GM21723 (cell line): ENCODE data around the gene DCBLD2.
"Not testable (repeated sequence)": the region's sequence is repeated elsewhere in the genome, so short reads cannot be mapped to it uniquely, and the experiment has no call there.

ENCODE experiments used
- ATAC-seq: cut with Tn5 transposase; IDR thresholded peaks from one replicate; pipeline ENCODE4 v1.9.1; 2021; ENCODE audit warnings: mild to moderate bottlenecking, moderate library complexity; ENCODE audit not compliant: unreplicated experiment

The DCBLD2 gene

DNA sequence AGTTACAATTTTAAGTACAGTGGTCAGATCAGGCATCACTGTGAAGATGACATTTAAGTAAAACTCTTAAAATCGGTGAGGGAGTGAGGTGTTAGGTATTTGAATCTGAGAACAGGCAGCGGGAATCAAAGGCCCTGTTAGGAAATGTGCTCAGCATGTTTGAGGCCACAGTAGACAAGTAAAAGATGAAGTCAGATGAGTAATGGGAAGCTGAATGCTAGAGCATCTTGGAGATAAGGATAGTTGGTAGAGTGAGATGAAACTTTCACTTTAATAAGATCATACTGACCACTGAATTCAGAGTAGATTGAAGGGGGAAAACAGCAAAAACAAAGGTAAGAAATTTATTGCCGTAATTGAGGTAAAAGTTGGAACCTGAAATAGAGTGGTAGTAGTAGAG, 61.6 kb downstream of the DCBLD2 start:
- ATAC-seq = no peak

DNA sequence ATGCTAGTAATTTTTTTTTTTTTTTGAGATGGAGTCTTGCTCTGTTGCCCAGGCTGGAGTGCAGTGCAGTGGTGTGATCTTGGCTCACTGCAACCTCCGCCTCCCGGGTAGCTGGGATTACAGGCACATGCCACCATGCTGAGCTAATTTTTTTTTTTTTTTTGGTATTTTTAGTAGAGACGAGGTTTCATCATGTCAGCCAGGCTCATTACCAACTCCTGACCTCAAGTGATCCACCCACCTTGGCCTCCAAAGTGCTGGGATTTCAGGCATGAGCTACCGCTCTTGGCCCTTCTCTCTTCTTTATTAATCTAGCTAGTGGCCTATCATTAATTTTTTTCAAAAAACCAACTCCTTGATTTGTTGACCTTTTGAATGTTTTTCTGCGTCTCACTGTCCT, 70.4 kb downstream of the DCBLD2 start:
- ATAC-seq = not testable (repeated sequence)

DNA sequence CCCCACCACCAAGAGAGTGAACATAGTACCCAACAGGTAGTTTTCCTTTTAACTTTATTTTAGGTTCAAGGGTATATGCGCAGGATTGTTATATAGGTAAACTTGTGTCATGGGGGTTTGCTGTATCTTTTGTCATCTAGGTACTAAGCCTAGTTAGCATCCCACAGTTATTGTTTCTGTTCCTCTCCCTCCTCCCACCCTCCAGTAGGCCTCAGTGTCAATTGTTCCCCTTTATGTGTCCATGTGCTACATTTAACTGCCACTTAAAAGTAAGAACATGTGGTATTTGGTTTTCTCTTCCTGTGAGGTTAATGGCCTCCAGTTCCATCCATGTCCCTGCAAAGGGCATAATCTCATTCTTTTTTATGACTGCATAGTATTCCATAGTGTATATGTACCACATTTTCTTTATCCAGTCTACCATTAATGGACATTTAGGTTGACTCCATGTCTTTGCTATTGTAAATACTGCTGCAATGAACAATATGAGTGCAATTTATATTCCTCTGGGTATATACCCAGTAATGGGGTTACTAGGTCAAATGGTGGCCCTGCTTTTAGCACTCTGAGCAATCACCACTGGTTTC, 72.2 kb downstream of the DCBLD2 start:
- ATAC-seq = no peak

DNA sequence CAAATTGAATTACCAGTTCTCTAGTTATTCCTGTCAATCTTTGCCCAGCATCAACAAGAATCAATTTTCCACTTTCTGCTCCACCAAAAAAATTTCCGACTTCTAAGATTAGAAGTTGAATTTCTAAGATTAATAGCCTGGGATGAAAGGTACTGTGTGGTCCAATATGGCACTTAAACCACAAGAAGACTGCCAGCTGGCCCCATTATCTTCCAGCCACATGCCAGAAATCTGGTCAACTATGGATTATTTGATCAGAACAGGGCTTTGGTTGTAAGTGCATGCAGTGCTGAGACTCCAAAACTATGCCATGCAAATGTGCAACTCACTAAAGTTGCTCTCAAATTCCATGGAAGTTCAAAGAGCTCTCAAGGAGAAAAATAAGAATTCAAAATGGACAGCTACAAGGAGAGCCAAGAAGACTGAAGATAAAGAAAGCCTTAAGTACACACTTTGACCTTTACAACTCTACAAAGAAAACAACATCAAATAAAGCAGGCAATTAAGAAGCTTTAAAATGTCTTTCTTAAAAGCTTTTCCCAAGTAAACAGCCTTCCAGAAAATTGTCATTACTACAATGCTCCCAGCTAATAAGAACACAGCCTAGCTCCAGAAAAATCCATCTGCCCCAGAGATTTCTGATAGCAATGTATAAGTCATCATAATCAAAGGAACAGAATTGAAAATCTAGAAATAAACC, 74.1 kb downstream of the DCBLD2 start:
- ATAC-seq = no peak

DNA sequence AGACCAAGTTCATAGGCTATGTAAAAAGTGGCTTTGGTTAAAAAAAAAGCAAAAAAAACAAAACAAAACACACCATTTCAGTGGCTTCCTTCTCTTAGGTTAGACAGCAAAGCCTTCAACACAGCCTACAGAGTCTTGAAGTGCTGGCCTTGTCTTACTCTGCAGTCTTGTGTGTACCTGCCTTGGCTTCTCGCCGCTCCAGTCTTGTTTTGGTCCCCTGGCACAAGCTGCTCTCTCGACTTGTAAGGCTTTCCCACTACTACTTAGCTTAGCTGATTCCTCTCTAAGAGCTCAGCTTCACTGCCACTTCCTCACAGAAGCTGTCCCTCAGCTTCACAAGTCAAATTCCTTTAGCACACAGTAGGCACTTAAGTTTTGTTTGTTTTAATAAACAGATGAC, 75.4 kb downstream of the DCBLD2 start:
- ATAC-seq = no peak

DNA sequence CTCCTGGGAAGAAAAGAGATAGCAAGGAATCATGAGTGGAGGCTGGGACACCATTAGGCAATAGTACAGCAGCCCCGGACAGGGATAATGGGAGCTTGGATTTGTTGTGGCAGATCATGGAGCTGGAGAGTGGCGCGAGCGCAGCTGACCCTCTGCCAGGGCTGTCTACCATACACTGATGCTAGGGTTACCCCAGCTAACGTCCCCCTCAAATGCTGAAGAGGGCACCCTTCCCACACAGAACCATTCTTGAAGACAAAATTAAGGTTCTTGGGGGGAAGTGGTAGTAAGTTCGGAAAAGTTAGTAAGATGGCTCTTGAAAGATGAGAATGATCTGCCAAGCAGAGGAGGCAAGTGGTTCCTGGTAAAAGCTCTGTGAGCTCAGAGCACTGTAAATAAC, 77.2 kb downstream of the DCBLD2 start:
- no peak for ATAC-seq

DNA sequence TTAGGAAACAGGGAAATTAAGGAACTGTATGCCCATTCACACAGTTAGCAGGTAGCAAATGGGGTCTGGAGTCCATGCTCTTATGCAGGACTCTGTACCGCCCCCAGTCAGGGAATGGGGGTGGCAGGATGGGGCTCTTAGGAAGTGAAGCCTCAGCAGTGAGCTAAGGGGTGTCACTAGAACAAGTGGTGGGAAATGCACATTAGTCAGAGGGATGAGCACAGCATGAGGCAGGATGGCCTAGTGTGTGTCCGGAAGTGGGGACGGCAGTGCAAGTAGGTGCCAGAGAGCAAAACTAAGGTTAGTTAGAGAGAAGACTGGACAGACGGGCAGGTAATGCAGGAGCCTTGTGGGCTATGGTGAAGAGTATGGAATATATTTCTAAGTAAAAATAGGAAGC, 77.7 kb downstream of the DCBLD2 start:
- no peak for ATAC-seq

DNA sequence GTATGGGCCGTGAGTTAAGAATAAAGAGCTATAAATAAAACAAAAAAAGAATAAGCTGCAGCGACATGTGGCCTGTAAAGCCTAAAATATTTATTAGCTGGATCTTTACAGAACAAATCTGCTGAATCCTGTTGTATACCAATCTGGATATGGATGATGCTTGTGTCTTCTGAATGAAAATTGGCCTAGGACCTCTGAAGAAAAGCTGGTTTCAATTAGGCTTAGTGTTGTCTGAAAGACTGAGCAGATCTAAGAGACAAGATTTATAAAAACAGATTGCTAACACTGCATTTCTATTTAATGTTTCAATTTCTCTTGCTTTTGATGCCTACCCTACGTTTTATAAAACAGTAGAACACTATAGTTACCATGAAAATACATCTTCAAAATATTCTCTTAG, 80.4 kb downstream of the DCBLD2 start:
- ATAC-seq = no peak

DNA sequence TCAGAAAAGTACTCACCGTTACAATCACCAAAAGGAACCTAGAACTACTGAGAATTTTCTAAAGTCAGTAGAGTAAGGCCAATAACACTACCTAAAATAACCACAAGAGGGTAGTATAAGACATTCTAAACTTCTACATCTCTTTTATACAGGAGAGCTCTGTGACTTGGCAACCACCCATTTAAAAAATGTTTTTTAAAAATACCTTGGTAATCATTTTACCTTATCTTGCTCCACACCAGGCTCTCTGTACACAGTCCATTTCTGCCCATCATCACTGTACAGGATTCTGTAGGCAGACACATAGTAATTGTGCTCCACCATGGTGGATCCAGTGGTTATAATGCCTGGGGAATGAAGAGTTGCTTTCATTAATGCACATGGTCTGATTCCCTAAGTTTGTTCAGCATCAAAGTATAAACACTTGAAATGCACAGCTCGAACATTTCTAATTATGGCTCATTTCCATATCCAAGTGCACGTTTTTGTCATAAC, 83.9 kb downstream of the DCBLD2 start:
- peak; percentile 81 for ATAC-seq

DNA sequence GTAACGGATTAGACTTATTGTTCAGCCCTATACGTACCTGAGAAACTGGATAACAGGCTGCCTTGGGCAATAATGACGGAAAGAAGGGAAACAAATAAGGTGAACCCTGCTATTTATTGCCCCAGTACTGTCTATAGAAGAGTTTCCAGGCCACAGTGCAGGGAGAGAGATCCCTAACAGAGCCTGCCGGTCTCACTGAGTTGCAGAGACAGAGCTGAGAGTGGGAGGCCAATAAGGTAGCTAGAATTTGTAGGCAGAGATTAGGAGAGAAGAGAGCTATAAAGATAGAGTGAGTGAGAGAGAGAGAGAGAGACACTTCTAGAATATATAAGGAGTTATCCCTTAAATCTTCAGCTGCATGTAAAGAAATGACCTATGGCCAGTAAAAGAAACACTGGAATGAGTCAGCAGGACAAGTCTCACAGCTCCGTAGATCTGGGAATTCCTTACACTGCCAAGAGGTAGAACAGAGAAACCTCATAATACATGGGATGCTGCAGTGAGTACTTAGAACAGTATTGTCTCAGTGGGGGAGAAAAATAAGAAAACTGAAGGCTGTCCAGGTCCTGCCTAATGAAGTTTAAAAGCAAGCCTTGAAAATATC, 86.6 kb downstream of the DCBLD2 start:
- ATAC-seq = no peak

DNA sequence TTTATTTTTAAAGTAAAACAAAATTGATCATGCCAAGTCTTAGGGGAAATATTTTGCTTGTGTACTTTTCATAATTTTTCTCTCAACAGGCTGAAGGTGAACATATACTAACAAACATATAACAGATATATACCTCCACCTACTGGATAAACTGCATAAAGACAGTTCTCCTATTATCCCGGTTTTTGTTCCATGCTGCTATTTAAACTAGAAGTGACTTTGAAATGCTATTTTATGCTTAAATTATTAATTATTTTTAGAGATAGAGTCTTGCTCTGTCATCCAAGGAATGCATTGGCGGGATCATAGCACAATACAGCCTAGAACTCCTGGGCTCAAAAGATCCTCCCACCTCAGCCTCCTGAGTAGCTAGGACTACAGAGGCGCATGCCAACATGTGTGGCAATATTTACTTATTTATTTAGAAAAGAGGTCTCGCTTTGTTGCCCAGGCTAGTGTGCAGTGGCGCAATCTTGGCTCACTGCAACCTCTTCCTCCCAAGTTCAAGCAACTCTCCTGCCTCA, 88.6 kb downstream of the DCBLD2 start:
- peak; percentile 66 for ATAC-seq

DNA sequence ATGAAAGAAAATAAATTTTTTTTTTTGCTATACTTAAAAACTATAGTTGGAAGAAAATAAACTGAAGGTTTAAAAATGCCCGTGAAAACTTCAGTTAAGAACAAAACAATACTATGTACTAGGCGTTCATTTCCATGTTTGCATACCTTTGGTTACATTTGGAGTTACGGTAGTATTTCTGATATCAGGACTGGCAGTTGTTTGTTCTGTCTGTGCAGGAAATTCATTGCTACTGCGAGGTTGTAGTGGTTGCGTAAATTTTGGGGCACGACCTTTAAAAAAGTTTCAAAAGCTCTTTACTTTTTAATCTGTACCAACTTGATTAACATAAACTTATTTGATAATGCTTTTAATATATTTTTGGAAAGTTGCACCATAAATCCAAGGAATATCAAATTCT, 90.4 kb downstream of the DCBLD2 start:
- ATAC-seq = no peak

DNA sequence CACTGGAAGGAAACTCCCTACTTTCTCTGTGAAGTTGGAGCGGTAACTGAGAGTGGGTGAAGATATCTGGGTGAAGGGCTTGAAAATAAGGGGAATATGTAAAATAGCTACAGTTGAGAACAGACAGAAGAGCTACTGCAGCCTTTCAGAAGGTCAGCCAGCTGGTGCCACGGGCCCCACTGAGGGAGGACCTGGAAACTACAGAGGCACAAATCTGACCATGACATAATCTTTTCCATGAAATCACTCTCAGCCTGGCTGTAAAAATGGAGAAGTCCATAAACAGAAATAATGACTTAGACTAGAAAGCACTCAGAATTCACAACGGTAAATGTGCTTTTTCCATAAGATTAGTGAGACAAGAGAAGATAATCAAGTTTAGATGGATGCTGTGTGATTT, 91.9 kb downstream of the DCBLD2 start:
- no peak for ATAC-seq

DNA sequence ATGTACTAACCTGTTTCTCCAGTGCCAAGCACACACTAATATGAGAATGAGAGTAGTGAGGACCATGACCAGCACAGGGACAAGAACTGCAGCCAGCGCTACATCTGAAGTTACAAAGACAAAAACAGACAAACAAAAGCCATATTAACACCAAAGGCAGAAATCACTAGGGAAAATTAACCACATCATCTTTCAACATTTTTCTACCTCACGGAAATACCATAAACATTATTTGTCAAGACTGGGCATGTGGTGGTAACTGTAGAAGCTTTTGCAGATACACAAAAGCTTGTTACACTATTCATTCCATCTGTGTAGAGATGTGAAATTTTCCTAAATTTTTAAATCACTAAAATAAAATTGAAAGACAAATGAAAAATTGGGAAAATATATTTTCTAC, 93.4 kb downstream of the DCBLD2 start:
- ATAC-seq = no peak

DNA sequence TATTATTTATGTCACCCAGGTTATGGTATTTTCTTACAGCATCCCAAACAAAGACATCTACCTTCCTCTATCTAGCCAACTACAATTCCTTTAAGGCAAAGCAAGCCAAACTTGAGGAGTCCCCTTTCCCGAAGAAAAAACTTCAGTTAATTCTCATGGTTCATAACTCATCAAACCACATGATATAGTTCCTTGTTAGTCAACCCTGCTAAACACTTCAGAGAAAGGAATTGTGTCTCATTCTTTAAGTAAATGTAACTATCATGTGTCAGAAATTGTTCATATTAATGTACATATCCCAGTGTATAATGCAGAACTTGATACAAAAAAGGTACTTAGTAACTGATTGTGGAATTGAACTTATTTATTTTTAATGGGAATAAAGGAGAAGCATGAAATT, 93.9 kb downstream of the DCBLD2 start:
- no peak for ATAC-seq

DNA sequence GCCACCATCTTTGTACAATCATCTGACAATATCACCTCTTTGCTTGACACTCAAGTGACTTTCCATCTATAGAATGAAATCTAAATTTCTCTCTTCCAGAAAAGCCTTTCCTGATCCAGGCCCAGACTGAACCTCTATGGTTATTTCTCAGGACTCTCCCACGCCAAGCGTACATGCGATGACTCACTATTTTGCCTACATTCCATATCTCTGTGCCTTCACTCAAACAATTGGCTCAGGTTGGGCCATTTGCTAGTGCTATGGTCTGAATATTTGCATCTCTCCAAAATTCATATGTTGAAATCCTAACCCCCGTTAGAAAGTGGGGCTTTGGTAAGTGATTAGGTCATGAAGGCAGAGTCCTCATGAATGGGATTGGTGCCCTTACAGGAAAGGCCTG, 94.5 kb downstream of the DCBLD2 start:
- ATAC-seq = no peak

DNA sequence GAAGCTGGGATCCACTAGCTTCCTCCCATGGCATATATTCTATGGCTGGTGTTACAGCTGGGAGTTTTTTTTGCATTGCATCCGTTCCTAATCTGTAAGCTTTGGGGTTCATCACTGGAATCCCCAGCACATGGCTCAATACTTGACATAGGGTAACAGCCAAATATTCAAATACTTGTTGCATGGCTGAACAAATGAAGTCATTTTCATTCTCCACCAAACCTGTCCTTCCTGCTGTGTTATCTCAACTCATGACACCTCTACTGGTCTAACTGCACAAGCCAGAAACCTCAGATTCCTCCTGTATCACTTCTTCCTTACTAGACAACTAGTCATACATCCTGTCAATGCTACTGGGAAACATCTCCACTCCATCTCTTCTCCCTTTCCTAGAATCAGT, 95.0 kb downstream of the DCBLD2 start:
- no peak for ATAC-seq

DNA sequence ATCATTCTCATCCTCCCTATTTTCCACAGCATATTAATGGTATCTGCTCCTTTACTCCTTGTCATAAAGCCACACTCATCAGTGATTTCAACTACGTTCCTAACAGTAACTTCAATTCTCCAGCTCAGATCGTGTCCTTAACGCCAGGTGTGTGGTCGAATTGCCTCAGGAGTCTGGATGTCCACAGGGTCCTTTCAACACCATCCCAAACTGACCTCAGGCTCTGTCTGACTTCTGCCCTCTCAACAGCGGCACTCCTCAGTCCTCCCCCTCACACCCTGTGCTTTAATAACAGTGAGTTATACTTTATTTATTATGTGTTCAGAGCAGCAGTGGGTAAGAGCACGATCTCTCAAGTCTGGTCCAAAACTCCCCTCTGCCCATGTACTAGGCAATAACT, 95.9 kb downstream of the DCBLD2 start:
- no peak for ATAC-seq

DNA sequence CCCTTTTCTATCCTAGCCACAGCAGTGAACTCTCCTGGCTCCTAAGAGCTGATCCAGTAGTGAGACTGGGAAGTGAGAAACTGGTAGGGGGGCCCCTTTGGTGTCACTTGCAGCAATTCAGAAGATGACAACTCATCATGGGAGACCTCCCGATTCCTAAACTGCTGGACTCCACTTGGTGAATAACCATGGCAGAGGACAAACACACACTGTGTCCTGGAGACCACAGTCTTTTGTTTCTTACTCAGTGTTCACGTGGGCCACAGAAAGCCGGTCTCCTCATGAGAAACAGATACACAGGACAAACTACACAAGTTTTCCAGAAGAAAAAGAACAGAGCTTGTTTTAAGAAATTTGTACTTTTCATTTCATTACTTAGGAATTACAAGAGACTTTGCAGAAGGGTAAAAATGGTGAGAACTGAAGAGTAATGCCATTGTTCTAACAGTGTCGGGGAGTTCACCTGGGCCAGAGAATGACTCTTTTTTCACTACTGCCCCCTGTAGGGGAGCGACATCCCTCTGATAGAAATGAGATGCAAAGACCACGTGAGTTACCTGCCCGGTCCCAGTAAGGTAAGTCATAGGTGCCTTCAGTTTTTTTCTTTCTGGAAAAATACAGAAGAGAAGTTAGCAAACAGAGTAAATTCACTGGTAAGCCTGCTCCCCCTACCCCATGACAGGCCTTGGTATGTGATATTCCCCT, 100.3 kb downstream of the DCBLD2 start:
- ATAC-seq = no peak

DNA sequence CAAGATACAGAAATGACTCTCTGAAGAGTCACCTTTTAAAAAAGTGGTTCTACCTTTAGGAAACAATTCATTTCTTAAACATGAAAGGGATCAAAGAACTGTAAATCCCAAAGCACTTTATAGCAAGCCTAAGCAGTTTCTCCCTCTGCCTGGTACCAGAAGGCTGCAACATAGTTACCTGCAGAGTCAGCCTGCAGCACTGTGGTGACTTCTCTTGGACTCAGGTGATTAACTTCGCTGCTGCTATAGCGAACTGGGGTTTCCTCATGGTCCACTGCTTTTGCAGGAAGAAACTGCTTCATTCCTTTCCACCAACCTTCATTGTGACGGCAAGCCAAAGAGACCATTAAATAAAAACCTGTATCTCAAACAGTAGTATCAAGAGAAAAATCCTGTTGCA, 101.1 kb downstream of the DCBLD2 start:
- ATAC-seq = no peak

DNA sequence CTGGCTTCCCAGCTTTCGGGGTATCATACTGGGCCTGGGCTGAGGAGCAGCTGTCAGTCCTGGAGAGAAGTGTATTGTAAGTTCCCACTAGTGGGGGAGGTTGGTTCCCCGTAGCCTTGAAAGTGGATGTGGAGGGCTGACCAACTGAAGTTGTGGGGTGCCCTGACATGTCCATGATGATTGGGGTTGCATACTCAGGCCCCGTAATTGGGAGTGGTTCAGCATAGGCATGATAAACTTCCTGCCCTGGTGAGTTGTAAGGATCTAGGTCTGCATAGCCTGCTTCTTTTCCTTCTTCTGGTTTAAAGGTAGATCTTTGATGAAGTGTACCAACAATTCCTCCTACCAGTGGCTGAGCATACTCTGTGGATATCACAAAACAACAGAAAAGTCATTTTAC, 102.0 kb downstream of the DCBLD2 start:
- no peak for ATAC-seq

DNA sequence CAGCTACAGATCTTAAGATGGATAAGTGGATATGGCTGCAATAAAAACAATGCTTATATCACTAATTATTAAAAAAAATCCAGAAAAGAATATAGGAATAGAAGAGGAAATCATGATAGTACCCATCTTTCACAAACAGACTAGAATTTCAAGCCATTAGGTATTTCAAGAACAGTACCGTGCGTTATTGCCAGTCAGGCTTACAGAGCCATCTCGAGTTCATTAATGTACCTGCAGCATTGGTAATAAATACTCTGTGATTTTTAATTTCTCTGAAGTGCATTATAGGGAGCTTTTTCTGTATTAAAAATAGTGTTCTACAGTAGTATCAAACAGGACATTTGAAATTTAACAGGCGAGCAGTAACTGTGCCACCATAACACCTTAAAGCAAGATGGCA, 102.7 kb downstream of the DCBLD2 start:
- no peak for ATAC-seq
